HG02884 (cell line): ENCODE data around the gene GABBR1.

Experiments used
- ATAC-seq: cut with Tn5 transposase; IDR thresholded peaks from one replicate; pipeline ENCODE4 v1.9.1; 2021; ENCODE audit warnings: mild to moderate bottlenecking, moderate library complexity; ENCODE audit not compliant: unreplicated experiment

Gene GABBR1

GRCh38 chr6:29530671-29531310 lies 102.2 kb downstream of the GABBR1 start:
- ATAC-seq, result no peak

DNA sequence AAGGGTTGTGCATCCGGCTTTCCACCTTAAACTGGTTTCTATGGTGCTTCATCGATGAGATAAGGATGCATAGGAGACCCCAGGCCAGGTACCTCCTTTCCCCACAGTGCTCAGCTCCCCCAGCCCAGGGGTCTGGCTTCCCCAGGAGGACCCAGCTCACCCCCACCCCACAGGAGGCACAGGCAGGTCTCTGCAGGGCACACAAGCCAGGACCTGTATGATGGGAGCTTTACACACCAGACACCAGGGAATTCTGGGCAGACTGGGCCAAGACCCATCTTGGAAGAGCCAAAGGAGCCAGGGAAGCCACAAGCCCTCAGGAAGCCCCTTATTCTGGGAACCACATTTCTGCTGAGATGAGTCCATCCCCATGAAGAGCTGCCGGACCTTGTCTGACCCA lies 103.0 kb downstream of the GABBR1 start:
- ATAC-seq, result no peak

DNA sequence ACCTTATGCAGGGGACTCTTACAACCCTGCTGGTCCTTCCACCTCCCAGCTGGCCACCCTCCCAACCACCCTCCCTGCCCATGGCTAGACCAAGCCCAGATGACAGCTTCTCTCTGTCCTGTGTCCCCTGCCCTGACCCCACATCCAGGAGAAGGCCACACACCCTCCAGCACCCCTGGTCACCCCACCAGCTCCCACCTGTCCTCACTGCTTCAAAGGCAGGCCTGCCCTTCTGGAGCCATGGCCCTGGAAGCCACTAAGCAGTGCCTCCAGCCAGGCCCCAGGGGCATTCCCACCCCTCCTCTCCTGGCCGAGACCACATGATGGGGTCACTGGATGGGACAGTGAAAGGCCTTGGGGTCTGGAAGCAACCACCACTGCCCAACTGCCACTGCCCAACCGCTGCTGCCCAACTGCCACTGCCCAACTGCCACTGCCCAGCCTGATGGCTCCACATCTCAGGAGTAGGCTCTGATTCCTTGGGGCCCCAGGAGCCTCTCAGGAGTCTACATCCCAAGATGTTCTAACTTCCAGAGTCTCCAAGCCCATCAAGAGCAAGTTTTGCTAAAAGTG lies 103.9 kb downstream of the GABBR1 start:
- no peak for ATAC-seq

DNA sequence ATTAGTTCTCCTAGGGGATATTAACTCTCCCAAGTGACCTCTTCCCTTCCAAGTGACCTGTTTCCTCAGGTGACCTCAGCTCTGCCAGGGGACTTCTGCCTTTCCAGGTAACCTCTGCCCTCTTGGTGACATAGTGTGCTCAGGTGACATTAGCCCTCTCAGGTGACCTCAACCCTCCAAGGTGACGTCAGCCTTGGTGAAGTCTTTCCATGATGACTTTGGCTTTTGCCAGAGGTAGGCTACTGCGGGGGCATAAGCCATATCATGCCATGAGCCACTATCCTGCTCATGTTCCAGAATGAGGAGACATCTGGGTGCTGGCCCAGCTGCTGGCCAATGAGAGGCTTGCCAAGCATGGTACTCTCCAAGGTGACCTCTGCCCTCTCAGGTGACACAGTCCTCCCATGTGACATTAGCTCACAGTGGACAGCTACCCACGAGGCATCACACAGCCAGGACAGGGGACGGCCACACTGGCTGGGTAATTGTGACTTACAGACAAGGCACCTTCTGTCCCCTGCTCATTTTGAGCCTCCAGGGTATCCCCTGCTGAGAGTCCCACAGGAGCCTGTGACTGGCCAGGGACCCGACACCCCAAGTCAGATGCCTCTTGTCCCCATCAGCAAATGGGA lies 104.6 kb downstream of the GABBR1 start:
- ATAC-seq, result no peak

DNA sequence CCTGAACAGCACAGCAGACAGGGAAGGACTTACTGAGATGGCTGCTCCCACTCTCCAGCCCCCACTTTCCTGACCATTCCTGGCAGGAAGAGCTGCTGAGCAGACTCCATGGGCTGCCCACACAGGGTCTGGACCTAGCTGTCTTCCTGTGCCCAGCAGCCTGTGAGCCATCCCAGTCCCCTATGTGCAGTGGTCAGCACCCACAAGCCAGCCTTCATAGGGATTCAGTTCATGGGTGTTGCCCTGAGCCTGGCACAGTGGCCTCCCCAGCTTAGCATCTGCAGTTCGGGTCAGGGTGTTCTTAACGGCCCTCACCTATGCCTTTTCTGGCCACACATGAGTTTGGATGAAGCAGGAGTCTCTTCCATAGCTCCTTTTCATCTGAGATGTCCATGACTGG lies 105.4 kb downstream of the GABBR1 start:
- no peak for ATAC-seq

GRCh38 chr6:29527126-29527525 lies 105.9 kb downstream of the GABBR1 start:
- no peak for ATAC-seq

DNA sequence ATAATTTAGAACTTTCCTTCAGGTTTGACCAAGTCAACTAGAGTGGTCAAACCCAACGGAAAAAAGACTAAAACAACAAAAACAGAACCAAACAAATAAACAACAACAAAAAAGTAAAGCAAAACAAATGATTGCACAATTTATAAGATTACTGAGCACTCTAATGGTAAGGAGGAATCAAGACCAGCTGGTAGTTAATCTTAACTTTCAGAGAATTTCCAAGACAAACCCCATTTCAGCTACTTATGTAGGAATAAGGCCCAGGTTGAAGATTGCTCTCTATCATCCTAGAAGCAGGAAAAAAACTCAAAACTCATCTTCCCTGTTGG lies 107.7 kb downstream of the GABBR1 start:
- ATAC-seq, result no peak

DNA sequence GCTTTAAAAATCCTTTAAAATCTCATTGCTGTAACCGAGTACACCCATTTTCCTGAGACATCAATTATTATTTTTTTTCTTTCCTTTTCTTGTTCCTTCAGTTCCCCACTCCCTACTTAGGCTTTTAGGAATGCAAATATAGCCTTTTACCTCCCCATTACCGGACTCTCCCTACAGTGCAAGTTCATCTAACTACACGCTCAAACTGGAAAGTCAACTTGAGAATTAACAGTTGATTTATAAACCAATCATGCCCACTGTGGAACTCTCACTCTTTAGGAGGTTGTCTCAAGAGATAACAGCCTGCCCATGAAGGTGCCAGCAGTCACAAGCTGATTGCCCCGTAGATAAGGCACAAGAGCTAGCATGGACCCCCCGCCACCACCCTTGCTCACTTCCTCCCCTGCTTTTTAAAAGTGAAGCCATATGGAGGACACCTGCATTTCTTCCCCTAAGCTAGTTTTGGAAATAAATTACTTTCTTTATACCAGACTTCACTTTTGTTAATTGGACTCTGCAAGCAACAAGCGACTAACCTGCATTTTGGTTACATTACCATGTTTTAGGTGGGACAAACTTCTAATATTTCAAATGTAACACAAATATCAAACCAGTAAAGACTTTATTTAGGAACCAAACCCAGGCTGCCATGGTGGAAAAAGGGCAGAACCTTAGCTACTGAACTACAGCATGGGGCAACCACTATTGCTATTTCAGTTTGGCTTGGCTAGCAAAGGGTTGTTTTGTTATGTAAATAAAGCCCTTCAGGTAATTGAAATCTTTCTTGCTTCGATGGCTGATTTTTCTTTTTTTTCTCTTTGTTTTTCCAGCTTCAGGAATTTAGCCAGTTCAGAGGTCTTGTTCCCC lies 108.3 kb downstream of the GABBR1 start:
- no peak for ATAC-seq

DNA sequence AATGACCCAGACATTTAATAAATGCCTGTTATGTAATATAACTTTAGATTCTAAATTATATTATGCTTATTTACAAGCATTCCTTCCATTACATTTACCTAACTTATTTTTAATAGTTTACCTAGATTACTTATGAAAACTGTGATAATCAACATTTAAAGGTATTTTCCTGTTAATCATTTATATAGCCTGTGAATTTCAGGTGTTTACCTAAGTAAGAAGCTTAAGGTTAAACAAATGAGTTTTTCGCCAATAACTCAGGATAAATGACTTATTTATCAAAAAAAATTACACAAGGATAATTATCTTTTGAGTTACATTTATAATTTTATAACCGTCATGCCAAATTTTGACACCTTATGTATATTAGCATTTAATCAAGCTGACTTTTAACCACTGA lies 108.9 kb downstream of the GABBR1 start:
- ATAC-seq, result no peak

DNA sequence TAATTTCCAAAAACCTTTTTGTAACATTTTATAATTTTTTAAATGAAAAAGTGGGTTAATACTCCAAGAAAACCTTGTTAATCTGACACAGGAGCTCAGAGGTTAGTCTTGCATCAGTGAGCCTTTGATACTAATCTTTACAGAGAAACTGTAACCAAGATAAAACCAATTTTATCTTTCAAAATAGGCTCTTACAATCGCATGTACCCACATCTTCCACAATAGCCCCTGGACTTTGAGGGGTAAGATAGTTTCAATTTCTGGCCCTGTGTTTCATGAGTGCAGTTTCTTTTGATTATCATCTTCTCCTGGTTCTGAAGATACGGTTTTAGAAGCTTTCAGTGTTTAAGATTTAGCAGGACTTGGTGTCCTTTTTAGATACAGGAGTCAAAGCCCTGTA lies 110.8 kb downstream of the GABBR1 start:
- no peak for ATAC-seq

- ATAC-seq, result no peak
Measured at GRCh38 chr6:29521006-29521680, 111.8 kb downstream of the GABBR1 start.

DNA sequence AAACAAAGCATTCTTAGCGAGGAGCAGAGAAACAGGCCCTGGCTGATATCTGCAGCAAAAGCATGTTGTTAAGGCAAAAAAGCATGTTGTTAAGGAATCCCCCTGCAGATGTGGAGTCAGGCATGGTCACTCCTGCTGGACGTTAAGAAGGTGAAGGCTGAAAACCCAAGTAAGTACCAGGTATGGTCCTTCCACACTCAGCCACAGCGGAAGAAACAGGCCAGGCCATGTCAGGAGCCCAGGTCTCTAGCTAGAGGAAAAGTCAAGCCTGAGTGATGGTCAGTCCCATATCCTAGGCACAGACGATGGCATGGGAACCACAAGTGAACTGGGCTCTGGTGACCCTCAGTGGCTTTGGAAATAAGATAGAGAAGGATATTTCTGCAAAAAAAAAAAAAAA lies 112.8 kb downstream of the GABBR1 start:
- no peak for ATAC-seq

GRCh38 chr6:29519291-29520010 lies 113.5 kb downstream of the GABBR1 start:
- no peak for ATAC-seq

- ATAC-seq, result no peak
Measured at GRCh38 chr6:29517728-29518440, 115.1 kb downstream of the GABBR1 start.

- no peak for ATAC-seq
Measured at GRCh38 chr6:29517245-29517644, 115.7 kb downstream of the GABBR1 start.

GRCh38 chr6:29516108-29516507 lies 116.9 kb downstream of the GABBR1 start:
- ATAC-seq, result no peak

DNA sequence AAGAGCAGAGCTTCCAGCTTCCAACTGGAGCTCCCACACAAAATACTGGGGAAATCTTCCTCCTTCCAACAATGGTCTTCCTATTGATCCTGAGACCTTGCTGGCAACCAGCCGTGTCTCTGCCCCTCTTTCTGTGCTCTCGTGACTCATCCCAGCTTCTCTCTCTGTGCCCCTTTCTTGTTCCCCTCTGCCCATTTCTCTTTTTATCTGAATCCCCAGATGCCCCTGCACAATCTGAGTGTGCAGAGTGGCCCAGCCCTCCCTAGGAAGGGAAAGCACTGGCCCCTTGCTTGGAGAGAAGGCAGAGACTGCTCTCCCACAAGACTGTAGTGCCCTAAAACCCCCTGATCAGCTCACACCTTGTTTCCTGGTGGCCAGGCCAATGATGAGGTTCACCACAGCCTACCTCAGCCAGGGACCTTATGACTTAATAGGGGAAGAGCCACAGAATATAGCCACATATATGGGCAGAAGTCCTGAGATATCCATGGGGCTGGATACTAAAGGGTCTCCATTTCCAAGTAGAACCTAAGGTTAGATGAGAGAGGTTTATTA lies 122.2 kb downstream of the GABBR1 start:
- no peak for ATAC-seq

DNA sequence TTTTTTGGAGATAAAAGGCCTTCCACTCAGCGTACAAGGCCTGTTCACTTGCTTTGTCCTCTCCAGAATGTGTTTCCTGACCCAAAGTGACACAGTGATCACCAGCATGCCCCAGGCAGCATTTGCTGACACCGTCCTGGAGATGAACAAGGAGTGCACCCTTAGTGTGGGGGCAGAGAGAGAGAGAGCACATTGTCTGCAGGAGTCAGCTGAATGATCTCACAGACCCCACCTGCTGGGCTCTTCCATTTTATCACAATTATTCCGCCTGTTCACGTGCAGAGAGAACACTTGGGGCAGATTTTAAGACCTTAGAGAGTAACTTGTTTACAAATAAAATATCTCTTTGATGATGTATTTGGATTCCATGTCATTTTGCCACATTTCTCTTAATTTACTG lies 122.8 kb downstream of the GABBR1 start:
- ATAC-seq, result no peak
